SK-N-SH (cell line): ENCODE measurements around the gene BAIAP2. TPM values are rescaled to one million over a fixed set of nuclear protein-coding genes. Genes with fewer than 3 reads are reported as not detected.

Experiments used
- CTCF ChIA-PET: fragments of 300-600, 350-600 bp; formaldehyde crosslinking; extraction: SDS; loops from one replicate; lab custom pipeline; 2021; lab: Yijun Ruan, JAX
- POLR2A ChIA-PET: fragments of 350-600 bp; sonication (Branson Sonifier 250); formaldehyde crosslinking; extraction: SDS; loops from one replicate; lab custom pipeline; 2020; ENCODE audit warnings: antibody characterized with exemption, inconsistent platforms; lab: Yijun Ruan, JAX
- DNase-seq: peaks from one replicate; pipeline ENCODE4 v3.0.0; 2012
- H2AFZ ChIP-seq: fragments of 200-600 bp; sonication (generic); 2 replicates; pipeline ENCODE4 v1.8.1; 2016; ENCODE audit warnings: antibody characterized with exemption, mild to moderate bottlenecking, low read depth
- H3F3A ChIP-seq: fragments of 200-600 bp; sonication (generic); replicated peaks from 2 replicates; pipeline ENCODE3; 2016; ENCODE audit warnings: antibody characterized with exemption, mild to moderate bottlenecking; ENCODE audit not compliant: insufficient read depth
- H3K27ac ChIP-seq, 2 experiments: fragments of 200-500 bp in 1 of 2; fragments of 200-600 bp in 1 of 2; sonication (Bioruptor generic) in 1 of 2; sonication (generic), shearing (Covaris generic) in 1 of 2; 2 replicates each; pipeline versions ENCODE4 v1.5.1 to v1.6.1; 2014 to 2016; ENCODE audit warnings: low read depth in 2 of 2, inconsistent platforms in 1 of 2, low read length in 1 of 2, mild to moderate bottlenecking in 1 of 2, mixed read lengths in 1 of 2
- H3K27me3 ChIP-seq: fragments of 200-600 bp; sonication (generic), shearing (Covaris generic); 2 replicates; pipeline ENCODE4 v1.6.1; 2016; ENCODE audit warnings: mixed run types; ENCODE audit not compliant: insufficient read depth
- H3K36me3 ChIP-seq, 2 experiments: fragments of 200-500 bp in 1 of 2; fragments of 200-600 bp in 1 of 2; sonication (Bioruptor generic) in 1 of 2; sonication (generic) in 1 of 2; replicated peaks in 1 of 2; 2 replicates each; pipeline versions ENCODE3 to v1.5.1; 2014 to 2016; ENCODE audit warnings: low read length in 1 of 2, mild to moderate bottlenecking in 1 of 2; ENCODE audit not compliant: insufficient read depth in 2 of 2, control insufficient read depth in 1 of 2
- H3K4me1 ChIP-seq, 2 experiments: fragments of 200-500 bp in 1 of 2; fragments of 200-600 bp in 1 of 2; sonication (Bioruptor generic) in 1 of 2; sonication (generic), shearing (Covaris generic) in 1 of 2; 2 replicates each; pipeline versions ENCODE4 v1.5.1 to v1.6.1; 2014 to 2016; ENCODE audit warnings: low read depth in 1 of 2, low read length in 1 of 2, mixed run types in 1 of 2; ENCODE audit not compliant: insufficient read depth in 2 of 2, control insufficient read depth in 1 of 2
- H3K4me2 ChIP-seq: fragments of 200-600 bp; sonication (generic), shearing (Covaris generic); 2 replicates; pipeline ENCODE4 v1.6.1; 2017; ENCODE audit warnings: mixed run types
- H3K4me3 ChIP-seq, 2 experiments: fragments of 200-500 bp in 1 of 2; fragments of 200-600 bp in 1 of 2; sonication (Bioruptor generic) in 1 of 2; sonication (generic), shearing (Covaris generic) in 1 of 2; 2 replicates each; pipeline versions ENCODE4 v1.5.1 to v1.8.1; 2014 to 2016; ENCODE audit warnings: low read depth in 2 of 2, inconsistent platforms in 1 of 2, low read length in 1 of 2, mild to moderate bottlenecking in 1 of 2, mixed read lengths in 1 of 2, moderate library complexity in 1 of 2
- H3K79me2 ChIP-seq: fragments of 200-600 bp; sonication (generic); 2 replicates; pipeline ENCODE4 v1.8.1; 2017; ENCODE audit warnings: mild to moderate bottlenecking; ENCODE audit not compliant: insufficient read depth
- H3K9ac ChIP-seq: fragments of 200-600 bp; sonication (generic); 2 replicates; pipeline ENCODE4 v1.6.1; 2017; ENCODE audit warnings: mixed run types
- H3K9me2 ChIP-seq: fragments of 200-600 bp; sonication (generic); 2 replicates; pipeline ENCODE4 v1.6.1; 2017; ENCODE audit warnings: mixed run types
- H3K9me3 ChIP-seq: fragments of 200-600 bp; sonication (generic); 2 replicates; pipeline ENCODE4 v1.6.1; 2017; ENCODE audit warnings: mixed run types, mild to moderate bottlenecking, moderate library complexity
- H4K20me1 ChIP-seq: fragments of 200-600 bp; sonication (generic); 2 replicates; pipeline ENCODE4 v1.6.1; 2017; ENCODE audit warnings: mild to moderate bottlenecking, mixed run types; ENCODE audit not compliant: insufficient read depth
- CHD2 ChIP-seq: fragments of 150-350 bp; IDR thresholded peaks from 2 replicates; pipeline ENCODE4 v1.6.1; 2018; ENCODE audit warnings: low read length; ENCODE audit not compliant: partially characterized antibody
- ELF1 ChIP-seq: IDR thresholded peaks from 2 replicates; pipeline ENCODE4 v1.4.0; 2012
- EP300 ChIP-seq, 2 experiments: IDR thresholded peaks; 2 replicates each; pipeline versions ENCODE4 v1.4.0 to v1.6.1; 2012; ENCODE audit warnings: borderline replicate concordance in 1 of 2, low read depth in 1 of 2, low read length in 1 of 2
- FOSL2 ChIP-seq: IDR thresholded peaks from 2 replicates; pipeline ENCODE4 v1.4.0; 2012; ENCODE audit warnings: low read depth, mild to moderate bottlenecking, moderate library complexity, borderline replicate concordance
- FOXJ3 ChIP-seq: sonication (generic); formaldehyde crosslinking; IDR thresholded peaks from 2 replicates; pipeline ENCODE4 v1.5.1; 2020; ENCODE audit warnings: mild to moderate bottlenecking, missing genetic modification reagents
- GABPA ChIP-seq: IDR thresholded peaks from 2 replicates; pipeline ENCODE4 v1.4.0; 2012; ENCODE audit warnings: low read depth, mild to moderate bottlenecking
- JUND ChIP-seq: IDR thresholded peaks from 2 replicates; pipeline ENCODE4 v1.4.0; 2012
- MXI1 ChIP-seq: IDR thresholded peaks from 2 replicates; pipeline ENCODE4 v1.6.1; 2012; ENCODE audit warnings: mild to moderate bottlenecking, low read depth, low read length, improper control_type of control experiment
- NFIC ChIP-seq: IDR thresholded peaks from 2 replicates; pipeline ENCODE4 v1.4.0; 2012; ENCODE audit warnings: borderline replicate concordance
- POLR2AphosphoS5 ChIP-seq: IDR thresholded peaks from 2 replicates; pipeline ENCODE4 v1.6.1; 2012; ENCODE audit warnings: low read depth, low read length
- RFX5 ChIP-seq: IDR thresholded peaks from 2 replicates; pipeline ENCODE4 v1.6.1; 2012; ENCODE audit warnings: mild to moderate bottlenecking, improper control_type of control experiment, low read length
- SMC3 ChIP-seq: IDR thresholded peaks from 2 replicates; pipeline ENCODE4 v1.6.1; 2012; ENCODE audit warnings: low read depth, low read length, improper control_type of control experiment
- WGBS: methylation state at CpG from one replicate; pipeline ENCODE4 v1.1.6; 2017; ENCODE audit warnings: low lambda C conversion rate; 5-methylcytosine and 5-hydroxymethylcytosine counted together
- polyA plus RNA-seq, 3 experiments: library from polyadenylated mRNA; depleted of rRNA; stranded (reverse); fragments of >200 nt; gene quantifications; 2 replicates each; pipeline ENCODE4 v1.2.3, GENCODE V29; 2012
- TF ChIP-seq, protein P1 (sequence below): fragments of 200-600 bp; sonication (generic); IDR thresholded peaks from 2 replicates; pipeline ENCODE4 v1.6.1; 2017; ENCODE audit warnings: antibody characterized with exemption, mild to moderate bottlenecking, moderate library complexity
- TF ChIP-seq, protein P2 (sequence below): IDR thresholded peaks from 2 replicates; pipeline ENCODE4 v1.6.1; 2012; ENCODE audit warnings: mild to moderate bottlenecking, low read depth, low read length, moderate library complexity
- TF ChIP-seq, protein P3 (sequence below): fragments of 150-350 bp; IDR thresholded peaks from 2 replicates; pipeline ENCODE4 v1.6.1; 2017; ENCODE audit warnings: antibody characterized with exemption, low read length, low read depth, borderline replicate concordance

Gene BAIAP2
- polyA plus RNA-seq, 1 of the 3 experiments (the other 2 are of a cell fraction) = 19.8 TPM

DNA sequence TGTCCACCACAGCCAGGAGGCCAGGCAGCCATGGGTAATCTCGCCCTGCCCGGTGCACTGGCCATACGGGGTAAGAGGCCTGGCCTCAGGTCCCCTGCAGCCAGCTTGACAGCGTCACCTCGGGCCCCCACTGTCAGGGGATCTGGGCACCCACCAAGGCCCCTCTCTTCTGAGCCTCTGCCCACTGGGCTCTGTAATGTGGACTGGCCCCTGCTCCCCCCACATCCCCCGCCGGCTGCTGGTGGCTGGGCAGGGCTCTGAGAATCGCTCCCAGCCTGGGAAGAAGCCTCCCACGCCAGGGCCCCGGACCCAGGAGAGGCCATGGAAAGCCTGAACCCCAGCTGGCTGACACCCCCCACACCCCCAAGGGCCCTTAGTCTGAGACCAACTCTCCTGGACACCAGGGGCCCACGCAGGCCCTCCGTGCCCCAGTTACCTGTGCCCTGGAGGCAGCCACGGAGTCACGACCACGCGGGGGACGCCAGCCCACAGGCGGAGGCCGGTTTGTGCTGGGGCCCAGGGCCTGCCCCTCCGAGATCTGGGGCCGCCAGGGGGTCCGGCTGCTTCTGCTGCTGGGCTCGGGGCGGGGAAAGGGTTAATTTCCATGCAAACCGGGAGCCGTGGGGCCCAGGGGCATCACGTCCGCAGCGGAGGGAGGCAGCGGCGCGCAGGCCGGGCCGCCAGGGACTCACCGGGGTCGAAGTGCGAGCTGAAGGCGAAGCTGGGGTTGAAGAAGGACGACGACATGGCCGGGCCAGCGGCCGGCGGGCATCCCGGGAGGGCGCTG, 130.5 kb downstream of the BAIAP2 start, which contains the start of gene PVALEF:
TSS of gene PVALEF (plus strand) at position 262 of the 787 bp plus-strand sequence. CDS start 15,720 bp downstream, outside the sequence.
- TF ChIP-seq, protein P1, sequence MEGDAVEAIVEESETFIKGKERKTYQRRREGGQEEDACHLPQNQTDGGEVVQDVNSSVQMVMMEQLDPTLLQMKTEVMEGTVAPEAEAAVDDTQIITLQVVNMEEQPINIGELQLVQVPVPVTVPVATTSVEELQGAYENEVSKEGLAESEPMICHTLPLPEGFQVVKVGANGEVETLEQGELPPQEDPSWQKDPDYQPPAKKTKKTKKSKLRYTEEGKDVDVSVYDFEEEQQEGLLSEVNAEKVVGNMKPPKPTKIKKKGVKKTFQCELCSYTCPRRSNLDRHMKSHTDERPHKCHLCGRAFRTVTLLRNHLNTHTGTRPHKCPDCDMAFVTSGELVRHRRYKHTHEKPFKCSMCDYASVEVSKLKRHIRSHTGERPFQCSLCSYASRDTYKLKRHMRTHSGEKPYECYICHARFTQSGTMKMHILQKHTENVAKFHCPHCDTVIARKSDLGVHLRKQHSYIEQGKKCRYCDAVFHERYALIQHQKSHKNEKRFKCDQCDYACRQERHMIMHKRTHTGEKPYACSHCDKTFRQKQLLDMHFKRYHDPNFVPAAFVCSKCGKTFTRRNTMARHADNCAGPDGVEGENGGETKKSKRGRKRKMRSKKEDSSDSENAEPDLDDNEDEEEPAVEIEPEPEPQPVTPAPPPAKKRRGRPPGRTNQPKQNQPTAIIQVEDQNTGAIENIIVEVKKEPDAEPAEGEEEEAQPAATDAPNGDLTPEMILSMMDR = no peak
- TF ChIP-seq FOXJ3 (CRISPR knock-in tag) (0 out of 2 replicates have a peak, but pooled peaks have one; percentile 15), EP300 (IDR thresholded peaks at IDR 0.05; ENCODE audit: borderline replicate concordance in 1 of 2, low read depth in 1 of 2, low read length in 1 of 2) (no peak), SMC3 (no peak), ELF1 (no peak), GABPA (no peak), CHD2 (no peak), NFIC (no peak), RFX5 (no peak), FOSL2 (no peak), MXI1 (0 out of 2 replicates have a peak, but pooled peaks have one; percentile 18), POLR2AphosphoS5 (no peak), JUND (no peak)
- TF ChIP-seq, protein P2, sequence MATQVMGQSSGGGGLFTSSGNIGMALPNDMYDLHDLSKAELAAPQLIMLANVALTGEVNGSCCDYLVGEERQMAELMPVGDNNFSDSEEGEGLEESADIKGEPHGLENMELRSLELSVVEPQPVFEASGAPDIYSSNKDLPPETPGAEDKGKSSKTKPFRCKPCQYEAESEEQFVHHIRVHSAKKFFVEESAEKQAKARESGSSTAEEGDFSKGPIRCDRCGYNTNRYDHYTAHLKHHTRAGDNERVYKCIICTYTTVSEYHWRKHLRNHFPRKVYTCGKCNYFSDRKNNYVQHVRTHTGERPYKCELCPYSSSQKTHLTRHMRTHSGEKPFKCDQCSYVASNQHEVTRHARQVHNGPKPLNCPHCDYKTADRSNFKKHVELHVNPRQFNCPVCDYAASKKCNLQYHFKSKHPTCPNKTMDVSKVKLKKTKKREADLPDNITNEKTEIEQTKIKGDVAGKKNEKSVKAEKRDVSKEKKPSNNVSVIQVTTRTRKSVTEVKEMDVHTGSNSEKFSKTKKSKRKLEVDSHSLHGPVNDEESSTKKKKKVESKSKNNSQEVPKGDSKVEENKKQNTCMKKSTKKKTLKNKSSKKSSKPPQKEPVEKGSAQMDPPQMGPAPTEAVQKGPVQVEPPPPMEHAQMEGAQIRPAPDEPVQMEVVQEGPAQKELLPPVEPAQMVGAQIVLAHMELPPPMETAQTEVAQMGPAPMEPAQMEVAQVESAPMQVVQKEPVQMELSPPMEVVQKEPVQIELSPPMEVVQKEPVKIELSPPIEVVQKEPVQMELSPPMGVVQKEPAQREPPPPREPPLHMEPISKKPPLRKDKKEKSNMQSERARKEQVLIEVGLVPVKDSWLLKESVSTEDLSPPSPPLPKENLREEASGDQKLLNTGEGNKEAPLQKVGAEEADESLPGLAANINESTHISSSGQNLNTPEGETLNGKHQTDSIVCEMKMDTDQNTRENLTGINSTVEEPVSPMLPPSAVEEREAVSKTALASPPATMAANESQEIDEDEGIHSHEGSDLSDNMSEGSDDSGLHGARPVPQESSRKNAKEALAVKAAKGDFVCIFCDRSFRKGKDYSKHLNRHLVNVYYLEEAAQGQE = no peak
- TF ChIP-seq, protein P3, sequence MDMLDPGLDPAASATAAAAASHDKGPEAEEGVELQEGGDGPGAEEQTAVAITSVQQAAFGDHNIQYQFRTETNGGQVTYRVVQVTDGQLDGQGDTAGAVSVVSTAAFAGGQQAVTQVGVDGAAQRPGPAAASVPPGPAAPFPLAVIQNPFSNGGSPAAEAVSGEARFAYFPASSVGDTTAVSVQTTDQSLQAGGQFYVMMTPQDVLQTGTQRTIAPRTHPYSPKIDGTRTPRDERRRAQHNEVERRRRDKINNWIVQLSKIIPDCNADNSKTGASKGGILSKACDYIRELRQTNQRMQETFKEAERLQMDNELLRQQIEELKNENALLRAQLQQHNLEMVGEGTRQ = no peak
- H3K4me1 ChIP-seq = peaks cover 0 to 26% of the 10 kb centered on the region in 2 experiments; a peak in 1 of 4 replicates
- H3K4me2 ChIP-seq = peak within 1 kb of the TSS; percentile 84
- CTCF ChIA-PET = interaction anchor here (1.1 to 4.3 kb wide), 9 partner anchors 13 to 319 kb away, joined by 3 to 42 read pairs (median 6); no protein-coding TSS in a partner anchor
- H3K4me3 ChIP-seq = peak within 1 kb of the TSS; percentile 46 to 53
- no peak within 1 kb of the TSS for H2AFZ ChIP-seq
- POLR2A ChIA-PET = interaction anchor here (0.6 to 1.2 kb wide), 3 partner anchors 16 to 50 kb away, joined by 3 to 4 read pairs (median 3); no protein-coding TSS in a partner anchor
- H3K79me2 ChIP-seq = no peaks in the 10 kb centered on the region
- no peaks in the 10 kb centered on the region for H3K36me3 ChIP-seq
- no peak within 1 kb of the TSS for H3K9ac ChIP-seq
- peaks cover 22% of the 10 kb centered on the region; the same call in 1 of the 2 replicates for H3K27me3 ChIP-seq
- H4K20me1 ChIP-seq = no peaks in the 10 kb centered on the region
- H3K27ac ChIP-seq = peak within 1 kb of the TSS in 1 of 2 experiments; percentile 85; a peak in 2 of 4 replicates
- no peaks in the 10 kb centered on the region for H3K9me3 ChIP-seq
- no peak for DNase-seq
- 23% methylated on average over 30 of the region's 46 CpGs for WGBS
- peaks cover 12% of the 10 kb centered on the region for H3F3A ChIP-seq
- no peaks in the 10 kb centered on the region for H3K9me2 ChIP-seq
